Activated T-cell treated with anti-CD3 and anti-CD28 coated beads for 48 hours (primary cell): ENCODE measurements around the gene ADIPOR2.
"Not testable (repeated sequence)": the region's sequence is repeated elsewhere in the genome, so short reads cannot be mapped to it uniquely, and the experiment has no call there.

Experiments used
- DNase-seq: peaks from one replicate; pipeline ENCODE4 v3.0.0-alpha.2; 2020; ENCODE audit warnings: low read depth

Gene ADIPOR2

GRCh38 chr12:1815814-1816729, 125.2 kb downstream of the ADIPOR2 start:
- DNase-seq = no peak

- no peak for DNase-seq
Measured at GRCh38 chr12:1816730-1817348, 126.0 kb downstream of the ADIPOR2 start.

GRCh38 chr12:1817928-1818327, 127.1 kb downstream of the ADIPOR2 start:
- DNase-seq = not testable (repeated sequence)

- no peak for DNase-seq
Measured at GRCh38 chr12:1819050-1819449, 128.2 kb downstream of the ADIPOR2 start.

- no peak for DNase-seq
Measured at GRCh38 chr12:1819571-1819970, 128.7 kb downstream of the ADIPOR2 start.

- no peak for DNase-seq
Measured at GRCh38 chr12:1820191-1820895, 129.5 kb downstream of the ADIPOR2 start, which contains the start of gene LRTM2. TSS of gene LRTM2 (plus strand) at chr12:1820565. CDS start at chr12:1828149, 7,584 bp downstream.

GRCh38 chr12:1820896-1821291, 130.0 kb downstream of the ADIPOR2 start:
- no peak for DNase-seq

GRCh38 chr12:1821805-1822204, 130.9 kb downstream of the ADIPOR2 start:
- no peak for DNase-seq

- no peak for DNase-seq
Measured at GRCh38 chr12:1822699-1823098, 131.8 kb downstream of the ADIPOR2 start.

- DNase-seq = no peak
Measured at GRCh38 chr12:1823237-1823636, 132.4 kb downstream of the ADIPOR2 start.

- no peak for DNase-seq
Measured at GRCh38 chr12:1825382-1826102, 134.7 kb downstream of the ADIPOR2 start.

- no peak for DNase-seq
Measured at GRCh38 chr12:1826401-1826800, 135.5 kb downstream of the ADIPOR2 start.

- DNase-seq = no peak
Measured at GRCh38 chr12:1826867-1827705, 136.2 kb downstream of the ADIPOR2 start.

- DNase-seq = no peak
Measured at GRCh38 chr12:1827826-1828805, 137.2 kb downstream of the ADIPOR2 start.

- DNase-seq = no peak
Measured at GRCh38 chr12:1828856-1829255, 138.0 kb downstream of the ADIPOR2 start.

GRCh38 chr12:1829306-1829900, 138.5 kb downstream of the ADIPOR2 start:
- DNase-seq = no peak

GRCh38 chr12:1830401-1830845, 139.6 kb downstream of the ADIPOR2 start:
- DNase-seq = no peak

GRCh38 chr12:1830981-1831963, 140.4 kb downstream of the ADIPOR2 start:
- DNase-seq = no peak
